Astrocyte of the spinal cord (primary cell): ENCODE results near the gene WDR77.
A peak's percentile ranks its signal among the peaks of the same experiment; 100 is the strongest.

Source experiments
- DNase-seq: peaks from one replicate; pipeline ENCODE4 v3.0.0; 2011; ENCODE audit warnings: low read depth, low spot score
- H3K4me3 ChIP-seq: 2 replicates; pipeline ENCODE4 v1.5.1; 2011; ENCODE audit warnings: low read depth, mild to moderate bottlenecking, low read length, moderate library complexity
- CTCF ChIP-seq: IDR thresholded peaks from 2 replicates; pipeline ENCODE4 v1.5.1; 2012; ENCODE audit warnings: low read depth, mild to moderate bottlenecking, low read length, inconsistent platforms
- in situ Hi-C: cut with HindIII; loops from 2 replicates; pipeline ENCODE4 v1.10.0; 2017; ENCODE audit warnings: low sequenced_read_pairs

Gene WDR77

GRCh38 chr1:111446967-111447892, 1.8 kb downstream of the WDR77 start:
- DNase-seq, result no peak
- no peak for TF ChIP-seq CTCF
- in situ Hi-C loops, result no loop called here
- H3K4me3 ChIP-seq, result peak overlapping the region; percentile 99

DNA sequence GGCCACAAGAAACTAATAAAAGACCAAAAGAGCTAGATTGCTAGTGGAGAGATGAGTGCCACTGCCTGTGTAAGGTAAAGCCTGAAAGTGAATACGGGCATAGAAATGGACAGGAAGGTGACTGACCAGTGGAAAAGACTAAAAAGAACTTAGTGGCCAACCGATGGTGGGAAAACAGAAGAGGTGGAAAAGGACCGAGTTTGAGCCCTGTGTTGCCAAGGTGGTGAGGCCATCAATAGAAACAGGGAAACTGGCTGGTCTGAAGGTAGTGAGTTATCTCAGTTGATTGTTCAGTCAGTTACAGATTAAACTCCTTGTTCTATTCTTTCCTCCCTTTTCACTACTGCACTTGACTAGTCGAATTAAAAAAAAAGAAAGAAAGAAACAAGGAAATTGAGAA, 2.5 kb downstream of the WDR77 start:
- in situ Hi-C loops, result no loop called here
- no peak for DNase-seq
- H3K4me3 ChIP-seq, result no peak overlapping the region
- no peak for TF ChIP-seq CTCF

- no peak for TF ChIP-seq CTCF
- DNase-seq, result no peak
- in situ Hi-C loops, result no loop called here
- no peak overlapping the region for H3K4me3 ChIP-seq
Measured at GRCh38 chr1:111444031-111444430, 5.0 kb downstream of the WDR77 start.

DNA sequence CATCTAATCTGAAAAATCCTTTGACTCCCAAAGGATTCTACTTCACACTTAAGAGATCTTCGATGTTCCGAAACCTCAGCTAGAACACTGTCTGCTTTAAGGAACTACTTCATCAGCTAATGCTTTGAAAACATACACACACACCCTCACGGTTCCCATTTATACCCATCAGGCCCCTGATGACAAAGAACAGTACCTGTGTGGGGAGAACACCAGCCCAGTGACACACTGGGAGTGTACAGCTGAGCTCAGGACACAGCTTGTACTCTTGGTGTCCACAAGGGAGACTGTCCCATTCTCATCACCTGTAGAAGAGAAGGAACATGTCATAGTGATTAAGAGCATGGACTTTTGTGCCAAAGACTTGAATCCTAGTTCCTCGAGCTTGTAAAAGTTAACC, 6.6 kb downstream of the WDR77 start:
- no peak for DNase-seq
- no peak for TF ChIP-seq CTCF
- in situ Hi-C loops, result no loop called here
- H3K4me3 ChIP-seq, result no peak overlapping the region

- no peak overlapping the region for H3K4me3 ChIP-seq
- no peak for DNase-seq
- in situ Hi-C loops, result no loop called here
- TF ChIP-seq CTCF, result peak; percentile 70
Measured at GRCh38 chr1:111441573-111442192, 7.4 kb downstream of the WDR77 start.

GRCh38 chr1:111439461-111440351, 9.3 kb downstream of the WDR77 start:
- H3K4me3 ChIP-seq, result no peak overlapping the region
- no peak for DNase-seq
- no peak for TF ChIP-seq CTCF
- in situ Hi-C loops, result no loop called here
